ENCODE data around the gene STK16.
"Not testable (repeated sequence)": the region's sequence is repeated elsewhere in the genome, so short reads cannot be mapped to it uniquely, and the experiment has no call there.

The STK16 gene

GRCh38 chr2:219272356-219272755, 27.1 kb downstream of the STK16 start:
- no peak for DNase-seq

GRCh38 chr2:219272995-219273394, 27.7 kb downstream of the STK16 start:
- DNase-seq: no peak

- DNase-seq: no peak
These were observed 28.7 kb downstream of the STK16 start for GRCh38 chr2:219273937-219274336.

- DNase-seq: no peak
These were observed 29.2 kb downstream of the STK16 start for GRCh38 chr2:219274361-219274921.

GRCh38 chr2:219277703-219278654, 32.7 kb downstream of the STK16 start:
- peak; percentile 45 to 68 (median 63) for DNase-seq

GRCh38 chr2:219278655-219279150, 33.4 kb downstream of the STK16 start:
- no peak for DNase-seq

GRCh38 chr2:219279151-219279915, 34.1 kb downstream of the STK16 start, which contains the start of gene DNAJB2:
Gene DNAJB2, plus strand, starts transcription at chr2:219279366. Its CDS starts 468 bp downstream, at chr2:219279834.
- peak; percentile 95 to 100 (median 99) for DNase-seq

- no peak for DNase-seq
These were observed 34.7 kb downstream of the STK16 start for GRCh38 chr2:219279916-219280516.

- no peak for DNase-seq
These were observed 35.4 kb downstream of the STK16 start for GRCh38 chr2:219280651-219281050.

GRCh38 chr2:219281588-219281987, 36.3 kb downstream of the STK16 start:
- no peak for DNase-seq

GRCh38 chr2:219282375-219282774, 37.1 kb downstream of the STK16 start:
- DNase-seq: no peak

GRCh38 chr2:219282943-219283581, 37.8 kb downstream of the STK16 start:
- DNase-seq: no peak

- DNase-seq: no peak
These were observed 39.5 kb downstream of the STK16 start for GRCh38 chr2:219284501-219285372.

GRCh38 chr2:219285373-219285735, 40.1 kb downstream of the STK16 start:
- DNase-seq: no peak

- DNase-seq: no peak
These were observed 40.7 kb downstream of the STK16 start for GRCh38 chr2:219285894-219286425.

GRCh38 chr2:219286436-219287115, 41.3 kb downstream of the STK16 start:
- DNase-seq: no peak

- DNase-seq: not testable (repeated sequence)
These were observed 41.8 kb downstream of the STK16 start for GRCh38 chr2:219287116-219287440.

- no peak for DNase-seq
These were observed 42.4 kb downstream of the STK16 start for GRCh38 chr2:219287580-219288265.

GRCh38 chr2:219289195-219289536, 43.9 kb downstream of the STK16 start:
- no peak for DNase-seq

Data from T-helper 2 cell (primary cell).